ENCODE results near the gene NPY2R. TPM values are rescaled to one million over a fixed set of nuclear protein-coding genes. Genes with fewer than 3 reads are reported as not detected.

NPY2R gene
- total and polyA plus RNA-seq, 2 of the 13 experiments (the other 11 are each of a cell fraction or from before 2014, with no cell fraction given): not detected

- ATAC-seq: no peak
- POLR2A ChIA-PET: no interaction called here
- Histone ChIP-seq H3K27ac (ENCODE audit: extremely low read length, insufficient read depth, low read length) (no peak overlapping the region), H4K20me1 (ENCODE audit: insufficient read depth, low read length) (no peaks in the 10 kb centered on the region), H3K9me3 (ENCODE audit: low read length) (no peaks in the 10 kb centered on the region), H3K4me1 (ENCODE audit: insufficient read depth, low read length) (no peaks in the 10 kb centered on the region), H3K4me2 (ENCODE audit: low read depth, low read length) (no peak overlapping the region), H2AFZ (ENCODE audit: low read length) (no peak overlapping the region), H3K36me3 (replicated peaks in 1 of 2; ENCODE audit: control insufficient read depth in 1 of 2, insufficient read depth in 2 of 2, low read length in 2 of 2) (no peaks in the 10 kb centered on the region), H3K9ac (ENCODE audit: insufficient read depth, low read depth, low read length) (no peak overlapping the region), H3K27me3 (ENCODE audit: control insufficient read depth in 1 of 2, insufficient read depth in 2 of 2, low read length in 2 of 2) (no peaks in the 10 kb centered on the region), H3K4me3 (replicated peaks in 1 of 3; ENCODE audit: insufficient read depth in 1 of 3, low read depth in 2 of 3, low read length in 3 of 3) (no peak overlapping the region), H3K79me2 (ENCODE audit: insufficient read depth, low read length) (no peaks in the 10 kb centered on the region)
- in situ Hi-C loops (cut with HindIII; ENCODE audit: extremely low pct_ligation_motif_present, low pct_unique_long_range_greater_than_20kb) (no loop called here), intact Hi-C loops (cut with micrococcal nuclease; ENCODE audit: unreplicated experiment) (no loop called here)
- DNase-seq (ENCODE audit: low spot score): no peak
- CTCF ChIA-PET (ENCODE audit: low intra/inter-chr PET ratio, low total read pairs): no interaction called here
- no peak for FAIRE-seq
- peak; percentile 21; the same call in 1 of the 2 replicates for TF ChIP-seq STAG1 (CRISPR knock-in tag; IDR thresholded peaks at IDR 0.05)
- TF ChIP-seq, protein P1, sequence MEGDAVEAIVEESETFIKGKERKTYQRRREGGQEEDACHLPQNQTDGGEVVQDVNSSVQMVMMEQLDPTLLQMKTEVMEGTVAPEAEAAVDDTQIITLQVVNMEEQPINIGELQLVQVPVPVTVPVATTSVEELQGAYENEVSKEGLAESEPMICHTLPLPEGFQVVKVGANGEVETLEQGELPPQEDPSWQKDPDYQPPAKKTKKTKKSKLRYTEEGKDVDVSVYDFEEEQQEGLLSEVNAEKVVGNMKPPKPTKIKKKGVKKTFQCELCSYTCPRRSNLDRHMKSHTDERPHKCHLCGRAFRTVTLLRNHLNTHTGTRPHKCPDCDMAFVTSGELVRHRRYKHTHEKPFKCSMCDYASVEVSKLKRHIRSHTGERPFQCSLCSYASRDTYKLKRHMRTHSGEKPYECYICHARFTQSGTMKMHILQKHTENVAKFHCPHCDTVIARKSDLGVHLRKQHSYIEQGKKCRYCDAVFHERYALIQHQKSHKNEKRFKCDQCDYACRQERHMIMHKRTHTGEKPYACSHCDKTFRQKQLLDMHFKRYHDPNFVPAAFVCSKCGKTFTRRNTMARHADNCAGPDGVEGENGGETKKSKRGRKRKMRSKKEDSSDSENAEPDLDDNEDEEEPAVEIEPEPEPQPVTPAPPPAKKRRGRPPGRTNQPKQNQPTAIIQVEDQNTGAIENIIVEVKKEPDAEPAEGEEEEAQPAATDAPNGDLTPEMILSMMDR (CRISPR knock-in tag; IDR thresholded peaks at IDR 0.05): 0 out of 2 replicates have a peak, but pooled peaks have one; percentile 11
- no peak for TF ChIP-seq PAF1 (CRISPR knock-in tag; IDR thresholded peaks at IDR 0.05)
- no TSS peak for BruUV-seq (replicated peaks)
- 5% methylated on average over 4 of the region's 4 CpGs for WGBS (ENCODE audit: low lambda C conversion rate)
Observed at GRCh38 chr4:155170569-155170968, 37.9 kb upstream of the NPY2R start.

DNA sequence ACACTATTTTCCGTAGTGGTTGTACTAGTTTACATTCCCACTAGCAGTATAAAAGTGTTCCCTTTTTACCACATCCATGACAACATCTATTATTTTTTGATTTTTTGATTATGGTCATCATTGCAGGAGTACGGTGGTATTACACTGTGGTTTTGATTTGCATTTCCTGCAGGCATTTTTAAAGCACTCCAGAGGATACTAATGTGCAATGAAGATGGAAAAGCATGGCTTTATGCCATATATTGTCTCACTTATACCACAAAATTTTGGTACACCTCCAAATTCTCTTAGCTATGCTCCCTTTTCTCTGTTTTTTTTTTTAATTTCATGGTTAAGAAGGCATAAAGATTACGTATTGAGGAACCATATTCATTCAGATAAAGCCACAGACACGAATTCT, 35.1 kb upstream of the NPY2R start:
- 3% methylated on average over 4 of the region's 4 CpGs for WGBS (ENCODE audit: low lambda C conversion rate)
- H3K4me3 ChIP-seq (replicated peaks in 1 of 3; ENCODE audit: insufficient read depth in 1 of 3, low read depth in 2 of 3, low read length in 3 of 3): no peak overlapping the region
- ChIA-PET CTCF (ENCODE audit: low intra/inter-chr PET ratio, low total read pairs) (no interaction called here), POLR2A (no interaction called here)
- H3K4me2 ChIP-seq (ENCODE audit: low read depth, low read length): no peak overlapping the region
- no peak overlapping the region for H2AFZ ChIP-seq (ENCODE audit: low read length)
- H3K36me3 ChIP-seq (replicated peaks in 1 of 2; ENCODE audit: control insufficient read depth in 1 of 2, insufficient read depth in 2 of 2, low read length in 2 of 2): no peaks in the 10 kb centered on the region
- H3K4me1 ChIP-seq (ENCODE audit: insufficient read depth, low read length): no peaks in the 10 kb centered on the region
- in situ Hi-C loops (cut with HindIII; ENCODE audit: extremely low pct_ligation_motif_present, low pct_unique_long_range_greater_than_20kb) (no loop called here), intact Hi-C loops (cut with micrococcal nuclease; ENCODE audit: unreplicated experiment) (no loop called here)
- no peak overlapping the region for H3K27ac ChIP-seq (ENCODE audit: extremely low read length, insufficient read depth, low read length)
- TF ChIP-seq EZH2 (conservative IDR thresholded peaks at IDR 0.05; ENCODE audit: low read depth, low read length) (no peak), ZNF530 (CRISPR knock-in tag; IDR thresholded peaks at IDR 0.05; ENCODE audit: low read depth) (no peak), ZBTB37 (CRISPR knock-in tag; IDR thresholded peaks at IDR 0.05) (no peak), ZNF747 (CRISPR knock-in tag; IDR thresholded peaks at IDR 0.05; ENCODE audit: borderline replicate concordance) (no peak), MEIS1 (CRISPR knock-in tag; IDR thresholded peaks at IDR 0.05; ENCODE audit: borderline replicate concordance) (no peak), REPIN1 (CRISPR knock-in tag; IDR thresholded peaks at IDR 0.05; ENCODE audit: borderline replicate concordance, low read depth) (no peak), MYNN (CRISPR knock-in tag; IDR thresholded peaks at IDR 0.05; ENCODE audit: low read depth) (no peak), U2AF1 (optimal IDR thresholded peaks at IDR 0.05; ENCODE audit: low read depth, low read length) (no peak)
- TF ChIP-seq, protein P2, sequence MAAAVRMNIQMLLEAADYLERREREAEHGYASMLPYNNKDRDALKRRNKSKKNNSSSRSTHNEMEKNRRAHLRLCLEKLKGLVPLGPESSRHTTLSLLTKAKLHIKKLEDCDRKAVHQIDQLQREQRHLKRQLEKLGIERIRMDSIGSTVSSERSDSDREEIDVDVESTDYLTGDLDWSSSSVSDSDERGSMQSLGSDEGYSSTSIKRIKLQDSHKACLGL (CRISPR knock-in tag; IDR thresholded peaks at IDR 0.05): no peak
- DNase-seq (ENCODE audit: low spot score) (no peak), ATAC-seq (no peak), FAIRE-seq (no peak)
- no peaks in the 10 kb centered on the region for H3K9me3 ChIP-seq (ENCODE audit: low read length)
- no peak overlapping the region for H3K9ac ChIP-seq (ENCODE audit: insufficient read depth, low read depth, low read length)
- no peaks in the 10 kb centered on the region for H3K79me2 ChIP-seq (ENCODE audit: insufficient read depth, low read length)
- H4K20me1 ChIP-seq (ENCODE audit: insufficient read depth, low read length): no peaks in the 10 kb centered on the region
- no peaks in the 10 kb centered on the region for H3K27me3 ChIP-seq (ENCODE audit: control insufficient read depth in 1 of 2, insufficient read depth in 2 of 2, low read length in 2 of 2)
- no TSS peak for BruUV-seq (replicated peaks)
